ENCODE measurements around the gene NPIPB6.
"Not testable (repeated sequence)": the region's sequence is repeated elsewhere in the genome, so short reads cannot be mapped to it uniquely, and the experiment has no call there.

NPIPB6 gene

DNA sequence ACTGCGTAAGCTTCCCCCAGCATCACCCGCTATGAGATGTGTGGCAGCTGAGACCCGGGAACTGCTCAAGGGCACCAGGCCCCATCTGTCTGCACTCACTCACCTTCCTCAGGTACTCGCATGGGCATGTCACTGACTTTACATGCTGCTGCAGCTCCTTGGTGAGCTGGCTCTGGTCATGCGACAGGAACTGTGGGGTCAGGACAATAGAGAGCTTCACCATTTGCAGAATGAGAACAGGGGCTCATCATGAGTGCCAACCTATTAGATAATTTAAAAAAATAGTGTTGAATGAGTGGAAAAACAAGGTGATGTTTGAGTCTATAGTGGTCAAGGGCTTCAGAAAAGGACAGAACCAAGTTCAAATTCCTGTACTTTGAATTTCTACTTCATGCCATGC, 708 bp downstream of the NPIPB6 start:
- H3K9me3 ChIP-seq (ENCODE audit: control insufficient read depth, insufficient read depth, low read depth, low read length); H3K27ac ChIP-seq (ENCODE audit: extremely low read depth, low read depth, low read length); H3K4me3 ChIP-seq (ENCODE audit: low read depth, low read length); POLR2A ChIA-PET; H3K4me1 ChIP-seq (ENCODE audit: control insufficient read depth, insufficient read depth, low read length); H3K36me3 ChIP-seq (ENCODE audit: control insufficient read depth in 2 of 2, insufficient read depth in 1 of 2, low read length in 2 of 2); CTCF ChIA-PET: not testable (repeated sequence)

DNA sequence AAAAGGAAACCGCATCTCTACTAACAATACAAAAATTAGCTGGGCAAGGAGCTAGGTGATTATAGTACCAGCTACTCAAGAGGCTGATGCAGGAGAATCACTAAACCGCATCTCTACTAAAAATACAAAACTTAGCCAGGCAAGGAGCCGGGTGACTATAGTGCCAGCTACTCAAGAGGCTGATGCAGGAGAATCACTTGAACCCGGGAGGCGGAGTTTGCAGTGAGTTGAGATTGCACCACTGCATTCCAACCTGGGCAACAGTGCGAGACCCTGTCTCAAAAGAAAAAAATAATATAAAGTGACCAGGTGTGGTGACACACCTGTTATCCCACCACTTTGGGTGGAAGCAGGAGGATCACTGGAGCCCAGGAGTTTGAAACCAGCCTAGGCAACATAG, 25.1 kb downstream of the NPIPB6 start:
- POLR2A ChIA-PET; H3K36me3 ChIP-seq (ENCODE audit: control insufficient read depth in 2 of 2, insufficient read depth in 1 of 2, low read length in 2 of 2); H3K4me1 ChIP-seq (ENCODE audit: control insufficient read depth, insufficient read depth, low read length); H3K9me3 ChIP-seq (ENCODE audit: control insufficient read depth, insufficient read depth, low read depth, low read length); H3K4me3 ChIP-seq (ENCODE audit: low read depth, low read length); CTCF ChIA-PET; H3K27ac ChIP-seq (ENCODE audit: extremely low read depth, low read depth, low read length): not testable (repeated sequence)

DNA sequence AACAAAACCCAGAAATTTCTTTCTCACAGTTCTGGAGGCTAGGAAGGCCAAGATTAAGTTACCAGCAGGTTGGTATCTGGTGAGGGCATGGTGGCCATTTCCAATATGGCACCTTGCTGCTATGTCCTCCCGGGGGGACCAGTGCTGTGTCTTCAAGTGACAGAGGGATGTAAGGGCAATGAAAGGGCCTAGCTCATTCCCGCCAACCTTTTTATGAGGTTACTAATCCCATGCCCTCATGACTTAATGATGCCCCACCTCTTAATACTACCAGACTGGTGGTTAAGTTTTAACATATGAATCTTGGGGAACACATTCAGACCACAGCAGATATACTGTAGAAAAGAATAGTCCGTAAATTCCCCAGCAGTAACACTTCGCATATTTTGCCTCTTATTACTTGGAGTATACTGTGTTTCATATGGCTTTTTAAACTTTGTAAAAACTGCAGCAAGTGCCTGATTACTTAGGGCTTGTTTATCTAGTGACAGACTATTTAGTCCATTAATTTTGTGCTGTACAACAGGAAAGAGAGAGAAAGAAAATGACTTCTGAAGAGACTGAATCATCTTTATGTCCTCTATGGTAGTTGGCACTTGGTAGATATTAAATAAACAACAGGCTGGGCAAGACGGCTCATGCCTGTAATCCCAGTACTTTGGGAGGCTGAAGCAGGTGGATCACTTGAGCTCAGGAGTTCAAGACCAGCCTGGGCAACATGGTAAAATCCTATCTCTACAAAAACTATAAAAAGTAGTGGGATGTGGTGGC, 26.2 kb downstream of the NPIPB6 start:
- CTCF ChIA-PET; H3K4me1 ChIP-seq (ENCODE audit: control insufficient read depth, insufficient read depth, low read length); H3K4me3 ChIP-seq (ENCODE audit: low read depth, low read length); H3K36me3 ChIP-seq (ENCODE audit: control insufficient read depth in 2 of 2, insufficient read depth in 1 of 2, low read length in 2 of 2); H3K27ac ChIP-seq (ENCODE audit: extremely low read depth, low read depth, low read length); H3K9me3 ChIP-seq (ENCODE audit: control insufficient read depth, insufficient read depth, low read depth, low read length); POLR2A ChIA-PET: not testable (repeated sequence)

DNA sequence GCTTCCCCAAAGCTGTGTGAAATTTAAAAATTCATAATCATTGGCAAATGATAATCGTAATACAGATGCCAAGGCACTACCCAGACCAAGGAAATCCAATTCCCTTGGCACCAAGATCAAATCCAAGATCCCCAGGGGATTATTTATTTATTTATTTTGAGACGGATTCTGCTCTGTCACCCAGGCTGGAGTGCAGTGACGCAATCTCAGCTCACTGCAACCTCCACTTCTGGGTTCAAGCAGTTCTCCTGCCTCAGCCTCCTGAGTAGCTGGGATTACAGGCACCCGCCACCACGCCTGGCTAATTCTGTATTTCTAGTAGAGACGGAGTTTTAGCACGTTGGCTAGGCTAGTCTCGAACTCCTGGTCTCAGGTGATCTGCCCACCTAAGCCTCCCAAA, 27.6 kb downstream of the NPIPB6 start:
- H3K4me3 ChIP-seq (ENCODE audit: low read depth, low read length); H3K27ac ChIP-seq (ENCODE audit: extremely low read depth, low read depth, low read length); H3K4me1 ChIP-seq (ENCODE audit: control insufficient read depth, insufficient read depth, low read length); CTCF ChIA-PET; H3K36me3 ChIP-seq (ENCODE audit: control insufficient read depth in 2 of 2, insufficient read depth in 1 of 2, low read length in 2 of 2); H3K9me3 ChIP-seq (ENCODE audit: control insufficient read depth, insufficient read depth, low read depth, low read length); POLR2A ChIA-PET: not testable (repeated sequence)

DNA sequence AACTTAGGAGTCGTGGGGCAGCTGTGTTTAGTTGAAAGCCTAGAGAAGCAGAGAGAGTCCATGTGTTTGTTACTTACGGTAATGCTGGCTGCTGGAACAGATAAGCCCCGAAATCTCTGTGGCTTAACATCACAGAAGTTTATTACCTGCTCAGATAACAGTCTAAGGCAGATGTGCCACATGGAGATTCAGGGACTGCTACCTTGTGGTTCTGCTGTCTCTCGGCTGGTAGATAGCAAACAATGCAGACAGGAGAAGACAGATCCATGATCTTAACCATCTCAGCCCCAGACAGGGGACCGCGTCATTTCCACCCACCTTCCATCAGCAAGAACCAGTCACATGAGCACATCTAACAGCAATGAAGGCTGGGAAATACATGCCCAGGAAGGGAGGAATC, 30.7 kb downstream of the NPIPB6 start:
- H3K9me3 ChIP-seq (ENCODE audit: control insufficient read depth, insufficient read depth, low read depth, low read length); H3K4me3 ChIP-seq (ENCODE audit: low read depth, low read length); H3K27ac ChIP-seq (ENCODE audit: extremely low read depth, low read depth, low read length); H3K36me3 ChIP-seq (ENCODE audit: control insufficient read depth in 2 of 2, insufficient read depth in 1 of 2, low read length in 2 of 2); H3K4me1 ChIP-seq (ENCODE audit: control insufficient read depth, insufficient read depth, low read length); POLR2A ChIA-PET; CTCF ChIA-PET: not testable (repeated sequence)

DNA sequence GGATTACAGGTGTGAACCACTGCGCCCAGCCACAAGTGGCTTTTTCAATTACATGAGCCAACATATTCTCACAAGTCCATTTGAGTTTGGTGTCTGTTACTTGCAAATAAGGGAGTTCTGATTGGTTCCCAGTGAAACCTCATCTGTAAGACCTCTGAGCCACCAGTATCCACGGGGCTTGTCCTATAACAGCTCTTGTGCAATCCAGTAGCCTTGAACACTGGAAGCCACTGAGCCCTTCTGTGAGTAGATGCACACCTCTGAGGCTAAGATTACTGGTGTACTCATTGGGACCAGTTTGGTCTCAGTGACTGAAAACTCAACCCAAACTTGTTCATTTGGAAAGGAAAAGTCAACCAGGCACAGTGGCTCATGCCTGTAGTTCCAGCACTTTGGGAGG, 32.3 kb downstream of the NPIPB6 start:
- POLR2A ChIA-PET; CTCF ChIA-PET; H3K4me1 ChIP-seq (ENCODE audit: control insufficient read depth, insufficient read depth, low read length); H3K4me3 ChIP-seq (ENCODE audit: low read depth, low read length); H3K36me3 ChIP-seq (ENCODE audit: control insufficient read depth in 2 of 2, insufficient read depth in 1 of 2, low read length in 2 of 2); H3K9me3 ChIP-seq (ENCODE audit: control insufficient read depth, insufficient read depth, low read depth, low read length); H3K27ac ChIP-seq (ENCODE audit: extremely low read depth, low read depth, low read length): not testable (repeated sequence)

DNA sequence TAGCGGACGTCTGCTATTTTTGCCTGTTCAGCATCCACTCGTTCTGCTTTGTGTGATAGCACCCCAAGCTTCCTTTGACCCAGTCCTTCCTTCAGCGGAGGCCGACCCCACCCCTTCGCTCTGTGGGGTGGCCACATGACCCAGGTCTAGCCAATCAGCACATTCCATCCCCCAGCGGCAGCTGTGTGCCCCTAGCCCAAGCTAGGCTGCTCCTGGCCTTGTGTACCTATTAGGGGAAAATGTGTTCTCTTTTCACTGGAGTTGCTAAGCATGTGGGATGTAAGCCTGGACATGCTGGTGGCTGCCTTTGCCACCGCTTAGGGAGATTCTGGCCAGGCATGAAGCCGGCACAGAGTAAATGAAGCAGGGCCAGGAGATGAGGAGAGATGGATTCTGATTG, 33.1 kb downstream of the NPIPB6 start:
- H3K9me3 ChIP-seq (ENCODE audit: control insufficient read depth, insufficient read depth, low read depth, low read length); POLR2A ChIA-PET; CTCF ChIA-PET; H3K4me1 ChIP-seq (ENCODE audit: control insufficient read depth, insufficient read depth, low read length); H3K36me3 ChIP-seq (ENCODE audit: control insufficient read depth in 2 of 2, insufficient read depth in 1 of 2, low read length in 2 of 2); H3K27ac ChIP-seq (ENCODE audit: extremely low read depth, low read depth, low read length); H3K4me3 ChIP-seq (ENCODE audit: low read depth, low read length): not testable (repeated sequence)
- peak; percentile 52 for TF ChIP-seq ZBTB17 (tag by site-specific recombination; IDR thresholded peaks at IDR 0.05)

DNA sequence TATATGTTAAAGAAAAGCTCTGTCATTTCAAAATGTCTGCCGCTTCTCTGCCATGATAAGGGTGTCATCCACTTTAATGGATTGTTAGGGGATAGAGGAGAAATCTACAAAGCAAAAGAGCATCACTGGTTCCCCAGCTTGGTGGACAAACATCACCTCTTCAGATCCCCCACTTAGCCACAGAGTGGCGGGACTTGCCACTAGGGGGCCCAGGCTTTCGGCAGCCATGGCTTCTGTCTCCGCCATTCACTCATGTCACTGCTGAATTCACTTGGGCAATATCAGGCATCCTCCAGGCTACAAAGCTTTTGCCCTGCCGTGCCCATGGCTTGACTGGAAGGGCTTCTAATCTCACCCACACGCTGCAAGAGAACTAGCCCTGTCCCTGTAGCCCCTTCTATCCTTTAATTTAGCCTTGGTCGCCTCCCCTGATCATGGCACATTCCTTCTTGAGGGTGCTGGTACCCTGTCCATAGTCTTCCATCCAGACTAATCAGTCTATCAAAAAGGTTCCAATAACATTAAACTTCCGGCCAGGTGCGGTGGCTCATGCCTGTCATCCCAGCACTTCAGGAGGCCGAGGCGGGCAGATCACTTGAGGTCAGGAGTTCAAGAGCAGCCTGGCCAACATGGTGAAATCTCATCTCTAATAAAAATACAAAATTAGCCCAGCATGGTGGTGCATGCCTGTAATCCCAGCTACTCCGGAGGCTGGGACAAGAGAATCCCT, 36.3 kb downstream of the NPIPB6 start:
- H3K9me3 ChIP-seq (ENCODE audit: control insufficient read depth, insufficient read depth, low read depth, low read length) = no peaks in the 10 kb centered on the region
- CTCF ChIA-PET = interaction anchor here (0.6 to 2.3 kb wide), 5 partner anchors 10 to 654 kb away, joined by 3 to 13 read pairs (median 5); no protein-coding TSS in a partner anchor
- no peaks in the 10 kb centered on the region for H3K4me1 ChIP-seq (ENCODE audit: control insufficient read depth, insufficient read depth, low read length)
- no peaks in the 10 kb centered on the region for H3K36me3 ChIP-seq (ENCODE audit: control insufficient read depth in 2 of 2, insufficient read depth in 1 of 2, low read length in 2 of 2)
- no peak overlapping the region for H3K27ac ChIP-seq (ENCODE audit: extremely low read depth, low read depth, low read length)
- POLR2A ChIA-PET = no interaction called here
- no peak overlapping the region for H3K4me3 ChIP-seq (ENCODE audit: low read depth, low read length)
- TF ChIP-seq SCRT1 (tag by site-specific recombination; IDR thresholded peaks at IDR 0.05; ENCODE audit: borderline replicate concordance) (no peak), ZNF423 (tag by site-specific recombination; IDR thresholded peaks at IDR 0.05) (no peak), ZBTB20 (tag by site-specific recombination; IDR thresholded peaks at IDR 0.05) (no peak), ZNF10 (tag by site-specific recombination; IDR thresholded peaks at IDR 0.05) (0 out of 2 replicates have a peak, but pooled peaks have one; percentile 9), YY1 (tag by site-specific recombination; IDR thresholded peaks at IDR 0.05) (peak; percentile 75), ZNF585B (tag by site-specific recombination; IDR thresholded peaks at IDR 0.05) (no peak)
- TF ChIP-seq, protein P1, sequence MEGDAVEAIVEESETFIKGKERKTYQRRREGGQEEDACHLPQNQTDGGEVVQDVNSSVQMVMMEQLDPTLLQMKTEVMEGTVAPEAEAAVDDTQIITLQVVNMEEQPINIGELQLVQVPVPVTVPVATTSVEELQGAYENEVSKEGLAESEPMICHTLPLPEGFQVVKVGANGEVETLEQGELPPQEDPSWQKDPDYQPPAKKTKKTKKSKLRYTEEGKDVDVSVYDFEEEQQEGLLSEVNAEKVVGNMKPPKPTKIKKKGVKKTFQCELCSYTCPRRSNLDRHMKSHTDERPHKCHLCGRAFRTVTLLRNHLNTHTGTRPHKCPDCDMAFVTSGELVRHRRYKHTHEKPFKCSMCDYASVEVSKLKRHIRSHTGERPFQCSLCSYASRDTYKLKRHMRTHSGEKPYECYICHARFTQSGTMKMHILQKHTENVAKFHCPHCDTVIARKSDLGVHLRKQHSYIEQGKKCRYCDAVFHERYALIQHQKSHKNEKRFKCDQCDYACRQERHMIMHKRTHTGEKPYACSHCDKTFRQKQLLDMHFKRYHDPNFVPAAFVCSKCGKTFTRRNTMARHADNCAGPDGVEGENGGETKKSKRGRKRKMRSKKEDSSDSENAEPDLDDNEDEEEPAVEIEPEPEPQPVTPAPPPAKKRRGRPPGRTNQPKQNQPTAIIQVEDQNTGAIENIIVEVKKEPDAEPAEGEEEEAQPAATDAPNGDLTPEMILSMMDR (tag by site-specific recombination; IDR thresholded peaks at IDR 0.05) = peak; percentile 49; the same call in 1 of the 2 replicates

Measured in HEK293 (cell line).